NCI-H1930 (cell line): ENCODE data around the gene NTN5.
"Not testable (repeated sequence)": the region's sequence is repeated elsewhere in the genome, so short reads cannot be mapped to it uniquely, and the experiment has no call there.

Source experiments
- DNase-seq, 2 experiments: peaks; one replicate each; lab custom pipeline; 2025; lab: John Stamatoyannopoulos, UW

The NTN5 gene

GRCh38 chr19:48696353-48697010 is 23.7 kb upstream of the NTN5 start:
- no peak for DNase-seq

GRCh38 chr19:48695743-48696352 is 23.0 kb upstream of the NTN5 start, which contains the start of gene FUT2:
TSS of gene FUT2 (plus strand) at chr19:48695971. CDS start at chr19:48702957, 6,986 bp downstream.
- no peak for DNase-seq

- not testable (repeated sequence) for DNase-seq
Measured at GRCh38 chr19:48693629-48694028, 20.8 kb upstream of the NTN5 start.

GRCh38 chr19:48689449-48689848 is 16.6 kb upstream of the NTN5 start:
- DNase-seq = no peak

GRCh38 chr19:48687776-48688175 is 15.0 kb upstream of the NTN5 start:
- DNase-seq = no peak

- DNase-seq = not testable (repeated sequence)
Measured at GRCh38 chr19:48686637-48687036, 13.8 kb upstream of the NTN5 start.

GRCh38 chr19:48686088-48686487 is 13.3 kb upstream of the NTN5 start:
- DNase-seq = no peak

GRCh38 chr19:48685583-48685982 is 12.8 kb upstream of the NTN5 start:
- DNase-seq = no peak

GRCh38 chr19:48683349-48683748 is 10.5 kb upstream of the NTN5 start:
- DNase-seq = peak; percentile 83 to 95

- DNase-seq = no peak
Measured at GRCh38 chr19:48681127-48681470, 8.3 kb upstream of the NTN5 start.

GRCh38 chr19:48680436-48681126 is 7.8 kb upstream of the NTN5 start:
- no peak for DNase-seq

- DNase-seq = not testable (repeated sequence)
Measured at GRCh38 chr19:48680006-48680405, 7.2 kb upstream of the NTN5 start.

GRCh38 chr19:48678201-48678600 is 5.4 kb upstream of the NTN5 start:
- no peak for DNase-seq

- no peak for DNase-seq
Measured at GRCh38 chr19:48676887-48677286, 4.1 kb upstream of the NTN5 start.

- DNase-seq = no peak
Measured at GRCh38 chr19:48676487-48676886, 3.7 kb upstream of the NTN5 start.

- peak; percentile 76 to 82 for DNase-seq
Measured at GRCh38 chr19:48674921-48675824, 2.4 kb upstream of the NTN5 start.

- no peak for DNase-seq
Measured at GRCh38 chr19:48674216-48674809, 1.5 kb upstream of the NTN5 start.

- DNase-seq = no peak
Measured at GRCh38 chr19:48673436-48674100, 751 bp upstream of the NTN5 start.

- DNase-seq = no peak
Measured at GRCh38 chr19:48671446-48671995, 1.3 kb downstream of the NTN5 start.

- no peak for DNase-seq
Measured at GRCh38 chr19:48670699-48671445, 1.9 kb downstream of the NTN5 start.
